ENCODE measurements around the gene CMC2. TPM values are rescaled to one million over a fixed set of nuclear protein-coding genes. Genes with fewer than 3 reads are reported as not detected.

The CMC2 gene
- polyA plus RNA-seq, 1 donor (not counting 4 experiments of a cell fraction or from before 2014, with no cell fraction given) = 91.8 TPM

GRCh38 chr16:80969114-80969484 is 37.6 kb downstream of the CMC2 start:
- TF ChIP-seq EZH2 (IDR thresholded peaks at IDR 0.05; ENCODE audit: low read length) (no peak), CTCF (optimal IDR thresholded peaks at IDR 0.05 in 1 of 3, IDR thresholded peaks at IDR 0.05 in 1 of 3, conservative IDR thresholded peaks at IDR 0.05 in 1 of 3; ENCODE audit: extremely low read depth in 1 of 3, insufficient read depth in 2 of 3, low read length in 3 of 3) (no peak)
- Histone ChIP-seq H3K36me3 (ENCODE audit: control insufficient read depth in 2 of 2, extremely low read depth in 1 of 2, insufficient read depth in 2 of 2, low read length in 2 of 2) (peaks cover 0 to 2% of the 10 kb centered on the region in 2 experiments), H3K4me1 (ENCODE audit: control insufficient read depth, extremely low read depth, insufficient read depth, low read length) (no peaks in the 10 kb centered on the region), H4K20me1 (ENCODE audit: control insufficient read depth, extremely low read depth, insufficient read depth, low read length) (no peaks in the 10 kb centered on the region), H3K9ac (ENCODE audit: control insufficient read depth, extremely low read depth, insufficient read depth, low read length) (no peak overlapping the region), H3K27me3 (ENCODE audit: control insufficient read depth, extremely low read depth, insufficient read depth, low read length) (no peaks in the 10 kb centered on the region), H3K27ac (ENCODE audit: control insufficient read depth, insufficient read depth, low read length) (no peak overlapping the region), H3K4me2 (ENCODE audit: control insufficient read depth, extremely low read depth, insufficient read depth, low read depth, low read length) (no peak overlapping the region), H3K79me2 (ENCODE audit: control insufficient read depth, insufficient read depth, low read length) (no peaks in the 10 kb centered on the region), H3K9me1 (ENCODE audit: control insufficient read depth, extremely low read depth, insufficient read depth, low read length) (no peaks in the 10 kb centered on the region), H3K4me3 (ENCODE audit: control insufficient read depth in 2 of 3, extremely low read depth in 1 of 3, insufficient read depth in 2 of 3, low read depth in 1 of 3, low read length in 3 of 3) (no peak overlapping the region), H3K9me3 (ENCODE audit: control insufficient read depth, low read depth, low read length) (no peaks in the 10 kb centered on the region), H2AFZ (ENCODE audit: control insufficient read depth, low read length) (no peak overlapping the region)
- no peak for DNase-seq (ENCODE audit: low read depth, low spot score)
- no peak for FAIRE-seq
- dilution Hi-C loops (cut with MboI; ENCODE audit: extremely low pct_ligation_motif_present, low sequenced_read_pairs) = no loop called here

DNA sequence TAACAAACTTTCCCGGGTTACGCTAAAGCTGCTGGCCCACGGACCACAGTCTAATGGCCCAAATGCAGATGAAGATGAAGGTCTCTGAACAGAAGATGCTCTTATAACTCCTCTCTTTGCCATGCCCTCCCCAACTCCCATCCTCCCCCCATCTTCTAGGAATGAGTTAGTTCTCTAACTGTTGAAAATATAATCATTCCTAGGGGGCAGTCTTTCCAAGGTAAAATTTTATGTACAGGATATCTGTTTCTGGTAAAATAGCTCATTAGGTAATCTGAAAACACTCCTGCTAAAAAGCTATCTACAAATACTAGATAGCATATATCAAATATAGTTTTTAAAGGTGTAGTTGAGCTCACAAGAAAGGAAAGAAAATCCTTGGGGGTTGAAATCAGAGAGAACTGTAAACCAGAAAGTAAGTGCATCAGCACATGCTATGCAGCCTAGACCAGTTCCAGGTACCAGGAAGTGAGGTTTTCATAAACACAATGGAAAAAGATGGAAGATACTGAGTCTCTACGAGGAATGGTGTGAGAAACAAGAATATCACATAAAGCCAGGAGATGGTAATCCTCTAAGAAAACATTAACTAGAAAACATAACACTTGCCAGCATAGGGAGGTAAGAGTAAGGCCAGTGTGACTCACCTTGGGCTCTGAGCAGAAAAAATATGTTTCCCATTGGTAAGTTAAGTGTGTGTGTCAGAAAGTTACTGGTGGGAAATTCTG is 38.1 kb downstream of the CMC2 start:
- no peak for TF ChIP-seq EZH2 (IDR thresholded peaks at IDR 0.05; ENCODE audit: low read length)
- TF ChIP-seq CTCF (optimal IDR thresholded peaks at IDR 0.05 in 1 of 3, IDR thresholded peaks at IDR 0.05 in 1 of 3, conservative IDR thresholded peaks at IDR 0.05 in 1 of 3; ENCODE audit: extremely low read depth in 1 of 3, insufficient read depth in 2 of 3, low read length in 3 of 3) = no peak

More for the DNA sequence above, 38.1 kb downstream of the CMC2 start:
- no peak overlapping the region for H3K9ac ChIP-seq (ENCODE audit: control insufficient read depth, extremely low read depth, insufficient read depth, low read length)
- dilution Hi-C loops (cut with MboI; ENCODE audit: extremely low pct_ligation_motif_present, low sequenced_read_pairs) = no loop called here
- H3K79me2 ChIP-seq (ENCODE audit: control insufficient read depth, insufficient read depth, low read length) = no peaks in the 10 kb centered on the region
- FAIRE-seq (no peak), DNase-seq (ENCODE audit: low read depth, low spot score) (no peak)
- H4K20me1 ChIP-seq (ENCODE audit: control insufficient read depth, extremely low read depth, insufficient read depth, low read length) = no peaks in the 10 kb centered on the region
- H3K4me3 ChIP-seq (ENCODE audit: control insufficient read depth in 2 of 3, extremely low read depth in 1 of 3, insufficient read depth in 2 of 3, low read depth in 1 of 3, low read length in 3 of 3) = no peak overlapping the region
- H2AFZ ChIP-seq (ENCODE audit: control insufficient read depth, low read length) = no peak overlapping the region
- no peak overlapping the region for H3K4me2 ChIP-seq (ENCODE audit: control insufficient read depth, extremely low read depth, insufficient read depth, low read depth, low read length)
- peaks cover 0 to 2% of the 10 kb centered on the region in 2 experiments for H3K36me3 ChIP-seq (ENCODE audit: control insufficient read depth in 2 of 2, extremely low read depth in 1 of 2, insufficient read depth in 2 of 2, low read length in 2 of 2)
- H3K4me1 ChIP-seq (ENCODE audit: control insufficient read depth, extremely low read depth, insufficient read depth, low read length) = no peaks in the 10 kb centered on the region
- H3K9me1 ChIP-seq (ENCODE audit: control insufficient read depth, extremely low read depth, insufficient read depth, low read length) = no peaks in the 10 kb centered on the region
- no peaks in the 10 kb centered on the region for H3K9me3 ChIP-seq (ENCODE audit: control insufficient read depth, low read depth, low read length)
- no peak overlapping the region for H3K27ac ChIP-seq (ENCODE audit: control insufficient read depth, insufficient read depth, low read length)
- no peaks in the 10 kb centered on the region for H3K27me3 ChIP-seq (ENCODE audit: control insufficient read depth, extremely low read depth, insufficient read depth, low read length)
